ENCODE results near the gene LYVE1.

The LYVE1 gene

GRCh38 chr11:10591741-10592140, 23.3 kb upstream of the LYVE1 start:
- DNase-seq: no peak

DNA sequence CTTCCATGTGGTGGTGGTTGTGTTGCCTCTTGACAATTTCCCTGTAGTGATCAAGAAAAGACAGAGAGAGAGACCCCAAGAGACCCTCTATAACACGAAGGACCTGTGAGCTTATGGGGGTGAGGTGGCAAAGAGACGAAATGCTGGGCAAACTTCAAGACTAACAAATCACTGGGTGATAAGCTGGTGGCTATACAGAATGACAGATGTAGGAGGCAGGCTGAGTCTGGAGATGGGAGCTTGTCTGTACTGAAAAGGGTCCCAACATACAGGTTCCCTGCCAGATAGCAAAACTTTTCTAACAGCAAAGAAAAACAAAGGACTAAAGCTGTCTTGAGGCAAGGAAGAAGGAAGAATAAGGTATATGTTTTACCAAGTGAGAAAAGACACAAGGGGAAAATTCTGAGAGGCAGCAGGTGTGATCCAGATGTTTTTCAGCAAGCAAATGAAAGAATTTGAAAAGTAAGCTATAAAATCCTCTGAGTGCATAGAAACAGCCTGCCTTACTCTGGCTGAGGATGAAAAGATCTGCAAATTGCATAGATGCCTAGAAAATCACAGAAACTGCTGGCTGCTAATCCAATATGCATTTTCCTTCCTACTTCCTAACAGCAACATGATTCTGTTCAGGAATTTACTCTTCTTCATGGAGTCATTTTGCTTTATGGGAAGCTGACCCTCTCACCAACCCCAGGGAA, 21.9 kb upstream of the LYVE1 start:
- no peak for DNase-seq

GRCh38 chr11:10588904-10589303, 20.4 kb upstream of the LYVE1 start:
- DNase-seq: no peak

- DNase-seq: no peak
These were observed 19.5 kb upstream of the LYVE1 start for GRCh38 chr11:10587995-10588394.

DNA sequence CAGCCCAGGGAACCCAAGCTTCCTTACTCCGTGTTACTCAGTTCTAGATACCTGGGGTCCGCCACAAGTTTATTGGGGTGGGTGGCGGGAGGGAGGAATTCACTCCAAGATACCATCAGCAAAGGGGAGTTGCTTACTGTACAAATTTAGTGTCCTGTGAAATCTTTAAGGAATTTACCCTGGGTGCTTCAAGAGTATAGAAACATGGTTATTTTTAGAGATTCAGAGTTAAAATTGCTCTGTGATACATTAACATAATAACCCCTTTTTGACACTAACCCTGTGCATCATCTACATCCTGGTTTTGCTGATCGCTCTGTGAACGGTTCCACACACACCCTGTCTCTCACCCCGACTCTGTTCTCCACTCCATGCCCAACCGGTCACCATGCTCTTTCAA, 18.9 kb upstream of the LYVE1 start:
- DNase-seq: no peak

GRCh38 chr11:10584071-10584501, 15.6 kb upstream of the LYVE1 start:
- no peak for DNase-seq

DNA sequence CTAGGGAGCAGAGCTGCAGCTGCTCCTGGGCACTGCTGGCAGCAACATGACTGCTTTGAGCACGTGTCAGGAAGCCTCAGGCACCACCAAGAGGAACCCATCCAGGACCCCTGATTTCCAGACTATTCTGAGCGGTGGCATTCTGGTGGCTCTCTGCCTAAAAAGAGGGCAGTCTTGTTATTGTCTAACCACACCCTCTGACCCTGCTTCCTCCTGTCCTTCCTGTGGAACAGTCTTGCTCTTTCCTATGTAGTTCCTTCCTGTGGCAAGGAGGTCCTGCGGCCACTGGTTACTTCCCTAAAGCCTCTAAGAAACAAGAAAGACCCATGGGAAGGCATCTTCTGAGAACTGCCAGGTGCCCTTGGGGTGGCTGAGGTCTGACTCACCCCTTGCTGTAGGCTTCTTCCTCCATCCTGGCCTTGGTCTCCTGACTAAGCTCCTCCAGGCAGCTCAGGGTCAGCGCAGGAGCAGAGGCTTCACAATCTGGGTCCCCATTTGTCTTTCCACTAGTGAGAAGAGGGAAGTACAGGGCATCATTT, 13.1 kb upstream of the LYVE1 start:
- DNase-seq: no peak

DNA sequence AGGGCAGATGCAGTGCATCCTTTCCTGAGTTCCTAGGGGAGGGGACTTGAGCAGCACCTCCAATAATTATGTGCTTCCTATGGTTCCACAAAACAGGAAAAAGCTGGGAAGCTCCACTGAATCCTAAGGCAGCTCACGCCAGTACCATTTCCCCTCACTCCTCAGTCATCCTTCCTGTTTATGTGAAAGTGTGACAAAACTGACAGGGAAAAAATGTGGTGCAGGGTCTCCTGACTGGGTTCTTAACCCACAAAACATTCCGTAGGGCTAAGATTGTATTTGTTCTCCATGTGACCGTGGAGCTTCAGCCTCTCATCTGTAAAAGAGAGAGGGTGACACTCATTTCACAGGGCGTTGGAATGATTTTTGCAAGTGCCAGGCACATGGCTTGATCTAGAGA, 12.2 kb upstream of the LYVE1 start:
- no peak for DNase-seq

DNA sequence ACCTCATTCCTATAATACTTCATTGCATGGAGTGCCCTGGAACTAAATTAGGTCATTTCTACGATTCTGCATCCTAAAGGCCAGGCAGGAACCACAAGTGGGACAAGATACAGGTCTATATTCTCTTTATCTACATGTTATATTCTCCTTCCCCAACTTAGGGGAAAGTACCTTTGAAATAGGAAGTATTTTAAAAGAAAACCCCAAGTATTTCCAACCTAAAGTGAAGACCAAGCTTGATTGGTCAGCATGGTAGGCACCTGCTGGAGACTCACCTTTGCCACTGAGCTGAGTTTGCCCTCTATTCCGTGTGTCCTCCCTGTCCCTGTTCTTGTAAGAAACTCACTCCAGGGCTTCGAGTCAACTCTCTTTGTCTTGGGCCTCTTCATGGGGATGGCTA, 11.2 kb upstream of the LYVE1 start:
- no peak for DNase-seq

GRCh38 chr11:10576035-10576398, 7.6 kb upstream of the LYVE1 start:
- DNase-seq: no peak

DNA sequence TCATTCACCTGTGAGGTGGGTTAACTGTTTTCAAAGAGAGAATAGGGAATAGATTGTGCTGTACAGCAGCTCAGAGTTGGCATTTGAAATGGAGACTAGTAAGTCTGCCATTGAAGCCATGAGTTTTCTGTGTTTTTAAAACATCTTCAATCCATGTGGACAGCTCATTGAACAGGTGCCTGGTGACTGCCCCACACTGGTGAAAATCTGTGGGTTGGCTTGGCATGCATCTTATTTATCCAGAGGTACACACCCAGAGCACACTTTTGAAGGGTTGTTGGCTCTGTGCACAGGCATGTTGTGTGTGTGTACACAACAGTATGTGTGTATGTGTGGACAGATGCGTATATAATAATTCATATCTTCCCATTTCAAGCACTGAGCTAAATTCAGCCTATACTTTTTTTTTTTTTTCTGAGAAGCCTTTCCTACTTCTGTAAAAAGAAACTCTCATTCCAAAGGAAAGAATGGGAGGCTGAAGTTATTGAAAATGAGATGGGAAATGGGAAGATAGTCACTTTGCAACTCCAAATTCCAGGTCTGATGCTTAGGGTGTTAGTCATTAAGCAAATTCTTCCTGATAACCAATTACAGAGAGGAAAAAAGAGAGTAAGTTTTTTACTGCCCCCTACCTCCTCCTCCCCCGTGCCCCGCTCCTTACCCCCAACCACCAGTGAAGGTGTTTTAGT, 7.0 kb upstream of the LYVE1 start:
- no peak for DNase-seq

DNA sequence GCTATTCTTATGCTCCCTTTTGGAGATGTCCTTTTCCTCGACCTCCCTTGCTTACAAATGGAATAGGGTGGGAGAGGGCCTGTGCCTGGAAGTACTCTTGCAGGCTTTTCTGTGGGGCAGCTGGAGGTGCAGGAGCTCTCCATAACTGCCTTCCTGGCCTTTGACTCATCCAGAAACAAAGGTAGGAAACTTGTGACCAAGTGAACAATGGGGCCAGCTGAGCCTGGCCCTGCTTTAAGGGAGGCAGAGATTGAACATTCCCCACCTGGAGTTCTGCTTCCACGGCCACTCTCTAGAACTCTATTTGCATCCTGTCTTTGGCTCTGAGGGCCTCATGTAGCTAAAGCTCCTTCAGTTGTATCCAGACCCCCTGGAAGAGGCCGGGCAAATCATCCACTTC, 5.1 kb upstream of the LYVE1 start:
- DNase-seq: no peak

DNA sequence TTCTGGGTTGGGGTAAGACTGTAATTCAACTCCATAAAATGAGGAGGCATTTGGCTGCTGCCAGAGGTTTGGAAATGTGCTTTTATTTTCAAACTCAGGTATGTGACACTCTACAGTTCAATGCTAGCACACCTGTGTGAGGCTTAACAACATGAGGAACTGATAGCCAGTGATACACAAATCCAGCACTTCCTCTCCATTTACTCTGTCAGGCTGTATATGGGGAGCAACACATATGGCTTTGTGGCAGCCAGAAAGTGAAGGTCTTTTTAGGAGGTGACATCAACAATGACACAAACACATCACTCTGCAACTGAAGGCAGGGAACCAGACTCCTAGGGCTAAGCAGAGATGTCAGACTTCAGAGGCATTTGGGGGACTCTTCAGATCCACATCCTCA, 4.6 kb upstream of the LYVE1 start:
- DNase-seq: no peak

DNA sequence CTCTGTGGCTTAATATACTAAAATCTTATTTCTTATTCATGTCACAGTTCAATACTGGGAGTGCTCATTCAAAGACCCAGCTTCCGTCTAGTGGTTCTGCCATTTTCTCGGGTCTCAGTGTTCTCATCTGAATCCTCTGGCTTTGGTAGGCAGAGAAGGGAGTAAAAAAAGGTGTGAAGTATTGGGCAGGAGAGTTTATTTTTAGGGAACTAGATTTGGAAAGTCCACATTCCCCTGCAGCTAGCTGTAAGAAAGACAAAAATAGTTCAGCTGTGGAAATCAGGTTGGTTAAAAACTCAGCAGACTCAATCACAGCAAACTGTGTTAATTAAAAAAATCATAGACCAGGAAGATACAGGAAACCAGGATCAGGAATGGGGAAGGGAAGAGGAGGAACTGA, 4.1 kb upstream of the LYVE1 start:
- DNase-seq: no peak

DNA sequence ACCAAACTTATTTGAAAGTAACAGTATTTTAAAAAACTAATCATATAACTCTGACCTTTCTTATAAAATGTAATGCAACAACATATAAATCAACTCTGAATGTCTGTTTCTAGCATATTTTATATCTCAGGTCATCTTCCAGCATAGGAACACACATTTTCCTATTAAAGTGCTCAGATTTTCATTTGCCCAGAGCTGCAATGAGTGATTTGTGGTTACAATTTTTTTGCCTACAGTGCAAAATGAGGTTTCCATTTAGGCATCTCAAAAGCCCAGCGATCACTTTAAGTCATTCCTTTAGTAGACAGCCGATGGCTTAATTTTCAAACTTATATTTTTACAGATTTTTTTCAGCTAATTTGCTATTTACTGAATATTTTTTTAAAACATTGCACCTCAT, 1.0 kb downstream of the LYVE1 start:
- DNase-seq: no peak

DNA sequence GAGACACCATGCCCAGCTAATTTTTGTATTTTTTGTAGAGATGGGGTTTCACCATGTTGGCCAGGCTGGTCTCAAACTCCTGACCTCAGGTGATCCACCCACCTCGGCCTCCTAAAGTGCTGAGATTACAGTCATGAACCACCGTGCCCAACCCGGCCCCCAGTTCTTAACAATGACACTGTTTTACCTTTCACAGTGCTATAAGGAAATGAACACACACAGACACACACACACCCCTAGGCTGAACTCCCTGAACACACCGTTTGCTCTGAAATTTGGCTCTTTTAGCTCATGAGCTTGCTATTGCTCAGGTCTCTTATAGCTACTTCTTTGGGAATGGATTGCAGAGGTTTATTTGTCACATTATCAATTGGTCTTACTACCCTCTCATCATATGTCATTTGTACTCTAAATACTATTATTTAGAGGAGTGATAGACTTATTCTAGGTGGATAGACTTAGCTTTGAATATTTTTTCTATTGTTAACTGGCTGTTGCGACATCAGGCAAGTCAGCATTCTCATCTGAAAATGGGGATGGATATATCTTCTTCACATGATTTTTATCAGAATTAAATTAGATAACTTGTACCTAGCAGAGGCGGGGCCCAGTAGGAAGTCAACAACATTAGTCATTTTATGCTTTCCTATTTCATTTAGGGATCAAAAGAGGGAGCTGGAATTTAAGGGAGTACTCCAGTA, 2.1 kb downstream of the LYVE1 start:
- DNase-seq: no peak

DNA sequence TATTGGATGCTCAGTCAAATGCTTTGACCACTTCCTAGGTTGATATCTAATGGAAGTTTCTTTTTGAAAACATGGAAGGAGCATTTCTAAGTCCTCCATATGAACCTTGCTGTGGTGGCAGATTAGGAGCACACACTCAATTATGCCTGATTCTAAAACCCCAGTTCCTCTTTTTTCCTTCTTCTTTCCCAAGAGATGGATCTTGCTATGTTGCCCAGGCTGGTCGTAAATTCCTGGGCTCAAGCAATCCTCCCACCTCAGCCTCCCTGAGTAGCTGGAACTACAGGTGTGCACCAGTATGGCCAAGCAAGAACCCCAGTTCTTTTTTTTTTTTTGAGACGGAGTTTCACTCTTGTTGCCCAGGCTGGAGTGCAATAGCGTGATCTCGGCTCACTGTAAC, 3.0 kb downstream of the LYVE1 start:
- DNase-seq: no peak

- no peak for DNase-seq
These were observed 3.7 kb downstream of the LYVE1 start for GRCh38 chr11:10564696-10565318.

DNA sequence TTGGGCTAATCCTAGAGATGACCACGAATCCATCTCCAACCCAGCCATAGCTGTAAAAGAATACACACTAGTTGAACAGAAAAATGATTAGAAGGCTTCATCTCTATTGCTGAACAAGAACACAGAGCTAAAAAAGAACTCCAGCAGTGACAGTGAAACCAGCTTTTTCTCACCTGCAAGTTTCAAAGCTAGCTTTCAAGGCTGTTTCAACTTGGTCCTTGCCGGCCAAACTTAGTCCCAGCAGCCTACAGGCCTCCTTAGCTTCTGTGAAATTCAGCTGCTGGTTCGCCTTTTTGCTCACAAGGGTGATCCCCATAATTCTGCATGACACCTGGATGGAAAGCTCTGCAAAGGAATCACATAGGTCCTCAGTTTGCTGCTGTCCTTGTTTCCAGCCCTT, 4.4 kb downstream of the LYVE1 start:
- DNase-seq: no peak

DNA sequence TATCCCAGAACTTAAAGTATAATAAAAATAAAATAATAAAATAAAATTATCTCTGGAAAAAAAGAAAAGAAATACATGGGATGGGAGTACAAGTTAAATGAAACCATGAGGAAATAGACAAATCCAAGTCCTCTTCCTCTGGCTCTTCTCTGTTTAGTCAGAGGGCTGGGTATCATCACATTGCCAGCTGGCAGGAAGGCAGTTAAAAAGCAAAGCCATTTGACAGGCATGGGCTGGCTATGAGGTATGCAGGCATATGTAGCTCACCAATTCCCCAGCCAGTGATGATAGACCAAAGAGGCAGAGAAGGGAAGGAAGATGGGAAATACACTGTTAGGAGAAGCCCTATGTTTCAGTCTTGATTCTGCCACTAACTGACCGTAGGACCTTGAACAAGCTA, 6.5 kb downstream of the LYVE1 start:
- no peak for DNase-seq

GRCh38 chr11:10561043-10561818, 7.2 kb downstream of the LYVE1 start:
- no peak for DNase-seq

- no peak for DNase-seq
These were observed 10.2 kb downstream of the LYVE1 start for GRCh38 chr11:10558288-10558687.

GRCh38 chr11:10556590-10556989, 11.9 kb downstream of the LYVE1 start:
- no peak for DNase-seq

Measured in NCI-H510A treated with DMSO at 0.1 percent for 48 hours (cell line).